ENCODE results near the gene FBXO33.

FBXO33 gene, protein sequence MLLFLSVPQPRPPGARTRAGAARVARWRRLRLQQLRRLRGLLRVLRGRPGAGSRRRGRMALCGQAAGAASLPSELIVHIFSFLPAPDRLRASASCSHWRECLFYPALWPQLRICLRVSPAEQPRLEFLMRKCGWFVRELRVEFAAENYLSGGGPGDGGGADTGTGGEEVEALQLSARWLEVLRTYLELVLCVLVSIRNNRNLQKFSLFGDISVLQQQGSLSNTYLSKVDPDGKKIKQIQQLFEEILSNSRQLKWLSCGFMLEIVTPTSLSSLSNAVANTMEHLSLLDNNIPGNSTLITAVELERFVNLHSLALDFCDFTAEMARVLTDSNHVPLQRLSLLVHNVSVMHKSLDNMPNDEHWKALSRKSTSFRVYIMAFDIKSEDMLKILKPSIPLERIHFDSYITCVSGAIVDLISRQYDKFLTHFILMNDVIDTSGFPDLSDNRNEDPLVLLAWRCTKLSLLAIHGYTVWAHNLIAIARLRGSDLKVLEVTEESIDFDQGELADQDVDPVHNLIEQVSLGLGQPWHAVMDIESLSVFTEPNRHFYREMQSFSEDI

DNA sequence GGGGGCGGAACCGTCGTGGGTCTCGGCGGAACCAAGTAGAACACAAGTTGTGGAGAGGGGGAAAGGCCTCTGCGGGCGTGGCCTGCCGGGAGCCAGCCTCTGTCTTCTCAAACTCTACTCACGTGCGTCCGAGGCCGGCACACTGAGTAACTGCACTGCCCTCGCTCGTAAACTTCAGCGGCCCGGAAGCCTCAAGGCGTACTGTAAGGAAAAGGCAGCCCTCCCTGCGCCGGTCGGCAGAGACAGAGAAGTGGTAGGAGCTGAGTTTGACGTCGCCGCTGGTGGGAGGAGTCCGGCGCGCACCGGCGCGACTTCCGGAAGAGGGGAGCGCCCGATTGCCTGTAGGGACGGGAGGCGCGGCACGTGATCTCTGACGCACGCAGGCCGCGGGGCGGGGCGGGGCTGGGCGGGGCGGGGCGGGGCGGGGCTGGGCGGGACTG is at the start of gene FBXO33:
TSS of gene FBXO33 (minus strand) at position 255 of the 440 bp plus-strand sequence. CDS start 271 bp downstream, outside the sequence.
- DNase-seq: peak; percentile 91

DNA sequence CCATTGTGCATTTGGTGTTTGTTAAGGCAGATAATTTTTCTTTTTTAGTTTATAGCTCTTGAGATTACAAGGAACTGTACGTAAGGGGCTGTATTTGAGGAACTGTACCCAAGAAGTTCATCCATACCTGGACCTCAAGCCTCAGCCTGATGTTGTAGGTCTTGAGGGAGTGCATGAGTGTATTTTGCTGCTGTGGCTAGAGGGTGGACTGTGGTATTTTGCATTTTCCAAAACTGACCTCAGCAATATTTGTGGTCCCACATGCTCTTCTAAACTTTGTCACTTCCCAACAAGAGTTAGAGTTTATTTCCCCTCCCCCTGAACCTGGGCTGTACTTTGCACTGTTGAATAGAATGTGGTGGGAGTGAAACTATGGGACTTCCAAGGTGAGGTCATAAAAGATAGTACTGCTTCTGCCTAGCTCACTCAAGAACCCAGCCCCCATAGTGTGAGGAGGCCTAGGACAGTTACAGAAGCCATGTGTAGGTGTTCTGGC is 42.2 kb upstream of the FBXO33 start:
- no peak for DNase-seq

DNA sequence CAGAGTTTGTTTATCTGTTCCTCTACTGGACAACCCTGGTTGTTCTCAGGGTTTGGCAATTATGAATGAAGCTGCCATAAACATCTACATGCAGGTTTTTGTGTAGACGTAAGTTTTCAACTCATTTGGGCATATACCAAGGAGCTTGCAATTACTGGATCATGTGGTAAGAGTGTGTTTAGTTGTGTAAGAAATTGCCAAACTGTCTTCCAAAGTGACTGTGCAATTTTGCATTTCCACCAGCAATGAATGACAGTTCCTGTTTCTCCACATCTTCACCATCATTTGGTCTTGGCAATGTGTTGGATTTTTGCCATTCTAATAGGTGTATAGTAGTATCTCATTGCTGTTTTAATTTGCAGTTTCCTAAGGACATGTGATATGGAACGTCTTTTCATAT is 39.8 kb upstream of the FBXO33 start:
- DNase-seq: no peak

DNA sequence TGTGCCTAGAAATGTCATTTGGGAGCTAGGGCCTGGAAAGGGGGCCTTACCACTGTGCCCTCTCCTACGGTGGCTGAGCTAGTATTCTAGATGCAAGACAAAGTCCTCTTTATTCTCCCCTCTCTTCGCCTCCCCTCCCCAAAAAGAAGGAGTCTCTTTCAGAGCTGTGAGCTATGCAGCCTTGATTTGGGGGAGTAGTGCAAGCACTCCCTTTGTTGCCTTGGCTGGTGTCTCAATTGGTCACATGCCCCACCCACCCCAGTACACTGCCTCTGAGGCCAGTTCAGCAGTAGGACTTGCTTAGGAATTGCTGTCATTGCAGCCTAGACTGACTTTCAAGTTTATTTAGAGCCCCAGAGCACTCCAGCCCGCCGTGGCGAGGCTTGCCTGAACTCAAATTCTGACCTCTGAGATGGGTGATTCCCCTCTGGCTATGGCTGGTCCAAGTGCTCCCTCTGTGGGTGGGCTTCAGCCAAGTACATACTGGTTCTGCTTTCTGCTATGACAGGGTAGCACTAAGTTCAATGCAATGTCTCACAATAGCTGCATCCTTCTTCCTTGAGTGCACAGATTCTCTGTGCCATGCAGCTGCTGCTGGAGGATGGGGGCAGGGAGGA is 37.0 kb upstream of the FBXO33 start:
- DNase-seq: no peak

DNA sequence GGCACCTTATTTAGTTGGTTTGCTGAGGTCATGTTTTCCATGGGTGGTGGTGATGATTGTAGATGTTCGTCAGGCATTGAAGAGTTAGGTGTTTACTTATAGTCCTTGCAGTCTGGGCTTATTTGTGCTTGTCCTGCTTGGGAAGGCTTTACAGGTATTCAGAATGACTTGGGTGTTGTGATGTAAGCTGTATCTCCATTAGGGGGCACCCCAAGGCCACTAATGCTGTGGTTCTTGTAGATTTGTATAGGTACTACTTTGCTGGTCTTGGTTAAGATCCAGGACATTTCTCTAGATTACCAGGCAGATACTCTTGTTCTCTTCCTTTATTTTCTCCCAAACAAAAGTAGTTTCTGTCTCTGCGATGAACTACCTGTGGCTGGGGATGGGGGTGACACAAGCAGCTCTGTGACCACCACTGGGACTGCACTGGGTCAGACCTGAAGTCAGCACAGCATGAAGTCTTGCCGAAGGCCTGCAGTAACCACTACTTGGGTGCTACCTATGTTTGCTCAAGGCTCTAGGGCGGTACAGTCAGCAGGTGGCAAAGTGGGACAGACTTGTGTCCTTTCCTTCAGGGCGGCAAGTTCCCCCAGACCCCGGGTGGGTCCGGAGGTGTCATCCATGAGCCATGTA is 35.8 kb upstream of the FBXO33 start:
- DNase-seq: no peak

DNA sequence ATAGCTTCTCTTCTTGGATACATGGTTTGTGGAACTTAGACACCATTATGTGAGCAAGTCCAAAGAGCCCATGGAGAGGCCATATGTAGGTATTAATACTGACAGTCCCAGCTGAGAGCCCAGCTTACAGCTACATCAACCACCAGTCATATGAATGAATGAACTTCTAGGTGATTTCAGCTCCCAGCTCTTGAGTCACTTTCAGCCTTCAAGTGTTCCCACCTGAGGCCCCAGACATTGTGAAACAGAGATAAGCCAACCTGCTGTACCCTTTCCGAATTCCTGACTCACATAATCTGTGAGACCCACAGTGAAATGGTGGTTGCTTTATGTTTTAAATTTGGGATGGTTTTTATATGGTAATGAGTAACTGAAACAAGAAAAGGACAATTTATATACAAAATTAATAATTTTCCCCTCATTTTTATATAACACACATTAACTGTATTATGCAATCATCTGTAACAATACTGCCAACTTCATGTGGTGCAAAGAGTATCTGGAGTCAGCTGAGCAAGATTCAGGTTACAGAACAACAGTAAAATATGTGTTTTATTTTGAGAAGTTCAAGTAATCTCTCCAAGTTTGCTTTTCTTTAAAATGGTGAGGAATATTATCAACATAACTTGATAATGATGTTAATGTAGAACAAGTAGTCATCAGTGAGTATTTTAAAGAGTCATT is 27.7 kb upstream of the FBXO33 start:
- DNase-seq: no peak

DNA sequence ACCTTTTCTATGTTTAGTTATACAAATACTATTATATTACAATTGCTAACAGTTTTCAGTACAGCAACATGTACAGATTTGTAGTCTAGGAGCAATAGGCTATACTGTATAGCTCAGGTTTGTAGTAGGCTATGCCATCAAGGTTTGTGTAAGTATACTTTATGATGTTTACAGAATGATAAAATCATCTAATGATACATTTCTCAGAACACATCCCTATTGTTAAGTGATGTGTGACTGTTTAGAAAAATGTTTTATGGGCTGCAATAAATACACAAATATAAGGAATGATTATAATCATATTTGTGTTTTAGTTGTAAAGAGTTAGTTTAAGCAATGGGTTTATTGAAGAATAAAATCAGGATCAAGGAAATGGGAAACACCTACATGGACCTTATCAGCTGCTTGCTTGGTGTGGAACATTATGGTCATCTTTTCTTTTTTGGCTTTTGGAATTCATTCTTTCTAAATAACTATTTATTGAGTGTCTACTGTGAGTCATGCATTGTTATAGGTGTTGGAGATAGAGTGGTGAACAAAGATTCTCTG is 24.5 kb upstream of the FBXO33 start:
- DNase-seq: no peak

DNA sequence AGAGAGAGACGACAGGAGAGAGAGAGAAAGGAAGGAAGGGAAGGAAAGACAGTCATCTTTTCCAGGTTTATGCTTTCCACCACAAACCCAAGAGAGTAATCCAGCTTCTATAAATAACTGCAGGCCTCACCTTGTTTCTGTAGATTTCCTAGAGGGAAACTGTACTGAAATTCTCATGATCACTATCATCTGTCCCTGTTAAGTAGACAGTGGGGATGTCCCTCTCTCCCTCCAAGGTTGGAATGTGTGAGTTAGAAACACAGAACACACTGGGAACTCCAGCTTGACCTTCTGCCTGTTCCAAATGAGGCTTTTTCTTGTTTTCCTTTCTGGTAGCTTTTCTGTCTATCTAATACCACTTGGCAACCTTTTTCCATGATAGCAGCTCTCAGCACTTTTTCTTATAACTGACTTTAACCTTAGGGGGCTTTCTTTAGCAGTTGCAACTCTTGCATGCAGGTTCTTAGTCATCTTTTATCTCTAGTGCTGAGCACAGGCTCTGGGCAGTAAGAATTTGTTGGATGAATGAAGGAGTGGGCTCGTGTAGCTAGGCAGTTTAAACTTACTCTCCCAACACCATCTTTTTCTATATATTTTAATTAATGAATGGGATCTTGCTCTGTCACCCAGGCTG is 22.8 kb upstream of the FBXO33 start:
- no peak for DNase-seq

DNA sequence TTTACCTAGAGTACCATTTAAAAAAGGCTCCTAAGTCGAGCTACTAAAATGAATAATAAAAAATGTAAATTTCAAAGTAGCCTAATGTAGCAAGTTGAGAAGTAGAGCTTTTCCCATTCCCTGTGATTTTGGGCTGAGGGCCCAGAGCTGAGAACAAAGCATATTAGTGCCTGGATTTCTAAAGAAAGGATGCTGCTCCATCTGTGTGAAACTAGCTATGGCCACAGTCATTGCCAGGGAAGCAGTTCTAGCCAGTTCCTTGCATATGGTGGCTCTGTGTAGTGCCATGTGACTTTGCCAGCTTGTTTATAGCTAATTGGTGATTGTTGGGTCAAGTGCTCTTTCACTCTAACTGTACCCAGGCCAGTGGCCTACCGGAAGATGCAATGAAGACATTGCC is 20.4 kb upstream of the FBXO33 start:
- DNase-seq: no peak

DNA sequence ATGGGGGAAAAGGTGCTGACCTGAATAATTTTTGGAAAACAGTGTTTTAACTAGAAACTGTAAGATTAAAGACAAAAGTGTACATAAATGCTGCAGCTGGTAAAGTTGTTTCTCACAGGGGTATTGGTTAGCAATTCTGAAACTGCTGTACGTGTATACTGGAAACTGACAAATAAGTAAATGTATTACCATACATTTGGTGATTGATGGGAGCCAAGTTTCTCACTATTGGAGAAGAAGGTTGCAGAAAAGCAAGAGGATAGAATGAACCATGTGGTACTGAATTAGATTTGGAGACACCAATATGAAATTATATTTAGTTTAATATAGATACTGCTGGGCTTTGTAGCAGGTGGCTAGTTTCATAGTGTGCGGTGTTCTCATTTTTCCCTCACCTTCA is 19.6 kb upstream of the FBXO33 start:
- DNase-seq: no peak

DNA sequence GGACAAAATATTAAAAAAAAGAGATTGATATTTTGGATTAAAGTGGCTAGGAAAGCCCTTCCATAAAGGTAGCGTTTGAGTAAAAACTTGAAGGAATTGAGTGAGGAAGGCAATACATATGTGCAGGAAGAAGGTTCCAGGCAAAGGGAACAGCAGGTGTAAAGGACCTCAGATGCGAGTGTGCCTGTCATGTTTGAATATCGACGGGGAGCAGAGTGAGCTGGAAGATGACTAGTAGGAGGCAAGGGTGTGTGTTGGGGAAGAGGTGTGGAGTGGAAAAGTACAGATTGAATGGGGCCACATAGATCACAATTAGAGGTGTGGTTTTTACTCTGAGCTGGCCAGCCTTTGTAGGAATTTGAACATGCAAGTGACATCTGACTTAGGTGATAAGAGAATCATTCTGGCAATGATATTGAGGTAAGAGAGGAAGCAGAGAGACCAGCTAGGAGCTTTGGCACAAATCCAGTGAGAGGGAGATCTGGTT is 15.0 kb upstream of the FBXO33 start:
- no peak for DNase-seq

DNA sequence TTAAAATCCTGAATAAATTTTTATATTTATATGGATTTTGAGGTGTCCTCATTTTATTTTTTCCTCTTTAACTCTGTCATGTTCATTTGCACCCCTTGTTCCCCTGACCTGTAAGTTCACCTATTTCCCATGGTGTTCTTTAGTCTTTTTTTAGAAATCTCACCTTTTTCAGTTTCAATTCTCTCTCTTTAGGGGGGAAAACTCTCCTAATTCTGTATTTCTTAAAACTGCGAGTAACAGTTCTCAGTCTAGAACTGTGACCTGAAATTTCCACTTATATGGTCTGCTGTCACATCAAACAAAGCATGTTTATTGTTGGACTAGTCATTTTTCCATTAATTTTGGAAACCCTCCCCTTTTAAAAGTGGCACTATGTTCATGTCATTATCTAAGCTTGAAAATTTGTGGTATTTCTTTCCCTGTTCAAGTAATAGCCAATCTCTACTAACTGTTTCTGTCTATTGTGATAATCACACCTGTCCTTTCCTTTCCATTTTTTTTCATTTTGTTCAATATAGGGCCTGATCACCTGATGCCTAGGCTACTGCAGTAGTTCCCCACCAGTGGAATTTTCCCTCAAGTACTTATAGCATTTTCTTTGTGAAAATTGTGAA is 14.0 kb upstream of the FBXO33 start:
- no peak for DNase-seq

DNA sequence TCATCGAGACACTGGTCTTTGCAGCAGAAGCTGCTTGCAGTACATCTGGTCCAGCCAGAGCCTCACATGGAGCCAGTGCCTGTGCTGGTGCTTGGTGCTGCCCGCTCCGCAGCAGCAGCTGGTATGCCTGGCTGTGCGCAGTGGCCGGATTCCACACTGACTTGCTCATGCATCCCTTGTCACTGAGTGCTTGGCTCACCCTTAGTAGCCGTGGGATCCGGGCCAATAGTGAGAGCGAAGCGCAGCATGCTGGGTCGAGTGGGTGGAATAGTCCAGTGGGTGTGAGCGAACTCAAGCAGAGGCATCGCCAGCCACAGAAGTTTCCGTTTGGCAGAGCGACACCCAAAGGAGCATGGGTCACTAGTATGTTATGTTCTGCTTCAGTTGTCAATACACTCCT is 10.1 kb upstream of the FBXO33 start:
- DNase-seq: no peak

DNA sequence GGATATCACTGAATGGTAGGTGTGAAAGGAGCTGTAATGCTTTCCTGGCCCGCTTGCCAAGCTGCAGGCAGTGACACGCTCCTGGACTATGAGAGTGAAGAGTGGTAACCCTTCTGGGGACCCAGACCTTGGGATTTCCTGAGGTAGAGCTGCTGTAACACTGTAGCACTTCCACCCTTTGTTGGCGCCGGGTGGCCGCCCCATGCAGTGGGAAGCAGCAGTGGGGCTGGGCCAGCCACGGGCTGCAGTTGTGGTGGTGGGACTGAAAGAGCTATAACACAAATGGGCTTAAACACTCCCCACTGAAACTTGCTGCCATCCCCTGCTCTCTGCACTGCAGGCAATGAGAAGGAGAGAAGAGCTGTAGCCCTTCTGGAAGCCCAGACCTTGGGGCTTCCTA is 9.6 kb upstream of the FBXO33 start:
- no peak for DNase-seq

DNA sequence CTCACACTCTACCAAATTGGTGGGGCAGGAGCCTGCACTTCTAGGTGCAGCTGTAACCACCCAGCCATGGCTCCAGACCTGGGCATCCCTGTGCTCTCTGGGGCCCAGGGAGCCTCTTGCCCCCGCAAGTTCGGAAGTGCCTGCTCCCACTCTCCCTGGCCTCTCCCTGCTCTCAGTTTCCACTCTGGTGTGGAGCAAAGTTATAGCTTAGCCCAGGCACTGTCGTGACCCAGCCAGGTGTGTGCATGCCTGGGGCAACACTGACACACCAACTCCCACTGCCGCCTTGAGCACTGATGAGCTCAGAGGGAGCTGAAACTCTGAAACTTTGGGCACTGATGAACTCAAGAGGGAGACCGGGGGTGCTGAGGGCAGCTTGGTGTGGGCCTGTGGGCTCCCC is 8.7 kb upstream of the FBXO33 start:
- no peak for DNase-seq

DNA sequence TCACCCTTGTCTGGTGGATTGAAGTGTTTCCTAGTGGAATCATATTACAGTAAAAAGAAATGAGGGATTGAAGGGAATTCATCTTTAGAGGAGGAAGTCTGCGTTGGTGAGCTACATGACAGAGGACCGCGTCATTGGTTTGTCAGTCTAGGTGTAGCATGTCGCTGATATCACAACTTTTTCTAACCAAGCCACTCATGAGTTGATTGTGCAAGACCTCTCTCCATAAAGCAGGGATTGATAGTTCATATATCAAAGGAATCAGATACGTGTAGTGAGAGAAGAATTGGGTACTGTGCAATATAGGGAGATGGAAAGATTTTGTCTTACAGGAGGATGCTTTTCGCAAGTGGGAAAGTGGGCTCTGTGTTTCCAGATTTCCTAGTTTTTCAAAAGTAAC is 3.0 kb upstream of the FBXO33 start:
- no peak for DNase-seq

DNA sequence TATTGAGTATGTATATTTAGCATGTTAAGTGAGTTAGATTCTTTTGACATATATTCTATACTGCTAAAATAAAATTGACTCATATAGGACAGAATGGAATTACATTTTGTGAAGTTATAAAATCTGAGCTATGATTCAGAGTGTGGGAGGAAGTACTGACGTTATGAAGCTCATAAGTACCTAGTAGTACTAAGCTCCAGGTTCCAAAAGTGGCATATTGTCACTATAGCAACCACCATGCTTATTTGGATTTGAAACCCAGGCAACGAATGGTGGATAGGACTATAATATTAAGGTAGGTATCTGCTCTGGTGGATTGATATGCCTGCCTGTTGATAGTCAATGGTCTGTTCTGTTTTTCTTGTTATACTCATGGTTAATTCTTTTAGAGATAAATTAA is 2.2 kb upstream of the FBXO33 start:
- no peak for DNase-seq

DNA sequence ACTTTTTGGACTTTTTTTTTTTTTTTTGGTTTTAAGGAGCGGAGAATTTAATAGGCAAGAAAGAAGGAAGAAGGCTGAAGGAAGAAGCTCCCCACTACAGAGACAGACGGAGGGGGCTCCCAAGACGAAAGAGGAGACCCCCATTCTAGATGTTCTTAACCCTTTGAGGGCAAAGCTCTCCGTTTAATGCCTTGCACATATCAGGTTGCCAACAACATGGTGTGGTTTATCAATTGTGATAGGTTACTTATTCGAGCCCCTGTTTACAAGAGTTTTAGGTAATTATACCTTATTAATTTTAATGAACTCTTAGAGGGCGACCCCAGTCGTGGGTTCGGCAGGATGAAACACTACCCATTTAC is 1.2 kb upstream of the FBXO33 start:
- DNase-seq: no peak

DNA sequence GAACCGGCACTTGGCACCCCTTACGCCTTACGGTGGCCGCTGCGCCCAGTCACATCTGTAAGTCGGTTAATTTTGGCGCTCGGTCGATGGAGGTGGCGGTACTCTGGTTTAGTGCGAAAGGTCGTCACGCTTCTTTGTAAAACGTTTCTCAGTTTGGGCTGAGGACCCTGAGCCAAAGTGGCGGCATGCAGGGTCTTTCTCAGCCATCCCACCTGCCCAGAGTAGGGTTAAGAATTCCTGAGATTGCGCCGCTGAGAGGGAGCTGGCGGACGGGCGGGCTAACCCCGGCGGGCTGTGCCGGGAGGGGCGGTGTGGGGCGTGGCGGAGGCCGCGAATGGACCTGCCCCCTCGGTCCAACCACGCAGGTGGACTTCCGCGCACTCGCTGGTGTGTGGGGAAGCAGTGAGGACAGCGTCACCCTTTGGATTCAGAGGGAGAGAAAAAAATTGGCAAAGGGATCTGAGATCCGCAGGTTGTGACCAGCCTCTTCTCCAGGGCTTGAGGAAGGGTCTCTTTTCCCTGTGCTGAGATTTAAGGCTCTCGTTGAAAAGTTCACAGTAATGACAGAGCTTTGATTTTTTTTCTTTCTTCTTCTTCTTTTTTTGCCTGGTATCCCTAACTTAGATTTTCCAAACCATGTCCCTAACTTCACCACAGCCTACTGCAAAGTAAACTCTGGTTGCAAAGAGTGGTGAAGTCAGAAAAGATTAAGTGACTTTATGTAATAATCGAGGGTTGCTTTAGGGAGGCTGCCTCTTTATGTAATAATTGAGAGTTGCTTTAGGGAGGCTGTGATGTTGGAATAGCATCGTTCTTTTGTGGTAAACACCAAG is 602 bp upstream of the FBXO33 start:
- DNase-seq: peak; percentile 85

DNA sequence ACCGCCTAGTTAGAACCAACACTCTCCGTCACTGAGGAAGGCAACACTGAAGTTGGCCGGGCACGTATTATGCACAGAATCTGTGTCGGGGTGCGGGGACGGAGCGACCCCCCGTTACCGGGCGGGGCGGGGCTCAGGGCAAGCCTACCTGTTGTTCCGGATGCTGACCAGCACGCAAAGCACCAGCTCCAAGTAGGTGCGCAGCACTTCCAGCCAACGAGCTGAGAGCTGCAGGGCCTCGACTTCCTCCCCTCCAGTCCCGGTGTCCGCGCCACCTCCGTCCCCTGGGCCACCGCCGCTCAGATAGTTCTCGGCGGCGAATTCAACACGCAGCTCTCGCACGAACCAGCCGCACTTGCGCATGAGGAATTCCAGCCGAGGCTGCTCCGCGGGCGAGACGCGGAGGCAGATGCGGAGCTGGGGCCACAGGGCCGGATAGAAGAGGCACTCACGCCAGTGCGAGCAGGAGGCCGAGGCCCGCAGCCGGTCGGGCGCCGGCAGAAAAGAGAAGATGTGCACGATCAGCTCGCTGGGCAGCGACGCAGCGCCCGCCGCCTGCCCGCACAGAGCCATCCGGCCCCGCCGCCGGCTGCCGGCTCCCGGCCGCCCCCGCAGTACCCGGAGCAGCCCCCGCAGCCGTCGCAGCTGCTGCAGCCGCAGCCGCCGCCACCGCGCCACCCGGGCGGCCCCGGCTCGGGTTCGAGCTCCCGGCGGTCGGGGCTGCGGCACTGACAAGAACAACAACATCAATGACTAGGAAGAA is 636 bp downstream of the FBXO33 start:
- DNase-seq: no peak

All from T1000 (cell line).